NCI-H345 treated with DMSO at 0.1 percent for 48 hours (cell line): ENCODE data around the gene ZNHIT6.
"Not testable (repeated sequence)": the region's sequence is repeated elsewhere in the genome, so short reads cannot be mapped to it uniquely, and the experiment has no call there.

Experiments used
- DNase-seq: peaks from one replicate; lab custom pipeline; 2025; ENCODE audit not compliant: unreplicated experiment; lab: John Stamatoyannopoulos, UW

ZNHIT6 gene

GRCh38 chr1:85672031-85672660, 36.1 kb downstream of the ZNHIT6 start:
- DNase-seq: no peak

- DNase-seq: no peak
Measured at GRCh38 chr1:85665932-85666331, 42.3 kb downstream of the ZNHIT6 start.

GRCh38 chr1:85663382-85663781, 44.9 kb downstream of the ZNHIT6 start:
- no peak for DNase-seq

- DNase-seq: no peak
Measured at GRCh38 chr1:85661767-85662166, 46.5 kb downstream of the ZNHIT6 start.

- DNase-seq: no peak
Measured at GRCh38 chr1:85660541-85660940, 47.7 kb downstream of the ZNHIT6 start.

GRCh38 chr1:85659174-85659573, 49.1 kb downstream of the ZNHIT6 start:
- DNase-seq: no peak

GRCh38 chr1:85656948-85657347, 51.3 kb downstream of the ZNHIT6 start:
- DNase-seq: no peak

GRCh38 chr1:85656256-85656655, 52.0 kb downstream of the ZNHIT6 start:
- no peak for DNase-seq

- no peak for DNase-seq
Measured at GRCh38 chr1:85655315-85655714, 52.9 kb downstream of the ZNHIT6 start.

- no peak for DNase-seq
Measured at GRCh38 chr1:85654066-85654782, 54.0 kb downstream of the ZNHIT6 start.

- DNase-seq: no peak
Measured at GRCh38 chr1:85652327-85652726, 55.9 kb downstream of the ZNHIT6 start.

- DNase-seq: no peak
Measured at GRCh38 chr1:85650645-85651044, 57.6 kb downstream of the ZNHIT6 start.

- no peak for DNase-seq
Measured at GRCh38 chr1:85649591-85649990, 58.6 kb downstream of the ZNHIT6 start.

- not testable (repeated sequence) for DNase-seq
Measured at GRCh38 chr1:85641598-85642556, 66.4 kb downstream of the ZNHIT6 start.

- not testable (repeated sequence) for DNase-seq
Measured at GRCh38 chr1:85639920-85640319, 68.3 kb downstream of the ZNHIT6 start.

GRCh38 chr1:85638412-85638811, 69.8 kb downstream of the ZNHIT6 start:
- no peak for DNase-seq

- DNase-seq: no peak
Measured at GRCh38 chr1:85630493-85630892, 77.7 kb downstream of the ZNHIT6 start.

- no peak for DNase-seq
Measured at GRCh38 chr1:85629532-85629920, 78.7 kb downstream of the ZNHIT6 start.

- DNase-seq: no peak
Measured at GRCh38 chr1:85628791-85629531, 79.3 kb downstream of the ZNHIT6 start.

- no peak for DNase-seq
Measured at GRCh38 chr1:85626818-85627217, 81.4 kb downstream of the ZNHIT6 start.

GRCh38 chr1:85624361-85624760, 83.9 kb downstream of the ZNHIT6 start:
- no peak for DNase-seq
